Activated CD4-positive, CD25-positive, alpha-beta regulatory T cell treated with anti-CD3 and anti-CD28 coated beads, Interleukin-2, amount 50 U/mL, for 72 hours (primary cell): ENCODE data around the gene ACHE.
"Not testable (repeated sequence)": the region's sequence is repeated elsewhere in the genome, so short reads cannot be mapped to it uniquely, and the experiment has no call there.

Experiments
- DNase-seq: peaks from one replicate; pipeline ENCODE4 v3.0.0; 2021

The ACHE gene

GRCh38 chr7:100895701-100895955, at the start of gene ACHE:
Gene ACHE, minus strand, starts transcription at chr7:100895888. Its CDS starts 1,656 bp downstream, at chr7:100894232.
- peak; percentile 32 for DNase-seq

- DNase-seq = no peak
Observed at GRCh38 chr7:100944138-100944537, 48.5 kb upstream of the ACHE start.

- DNase-seq = no peak
Observed at GRCh38 chr7:100943693-100944092, 48.0 kb upstream of the ACHE start.

GRCh38 chr7:100942045-100942774, 46.5 kb upstream of the ACHE start:
- DNase-seq = no peak

GRCh38 chr7:100936167-100936566, 40.5 kb upstream of the ACHE start:
- DNase-seq = not testable (repeated sequence)

- DNase-seq = not testable (repeated sequence)
Observed at GRCh38 chr7:100935381-100935780, 39.7 kb upstream of the ACHE start.

- no peak for DNase-seq
Observed at GRCh38 chr7:100933734-100934133, 38.0 kb upstream of the ACHE start.

GRCh38 chr7:100929808-100930174, 34.1 kb upstream of the ACHE start:
- DNase-seq = no peak

- DNase-seq = not testable (repeated sequence)
Observed at GRCh38 chr7:100923616-100924015, 27.9 kb upstream of the ACHE start.

- no peak for DNase-seq
Observed at GRCh38 chr7:100921039-100921438, 25.4 kb upstream of the ACHE start.

GRCh38 chr7:100919779-100920437, 24.2 kb upstream of the ACHE start:
- not testable (repeated sequence) for DNase-seq

GRCh38 chr7:100919335-100919734, 23.6 kb upstream of the ACHE start:
- DNase-seq = not testable (repeated sequence)

- no peak for DNase-seq
Observed at GRCh38 chr7:100914879-100915447, 19.3 kb upstream of the ACHE start.

GRCh38 chr7:100914208-100914878, 18.7 kb upstream of the ACHE start:
- DNase-seq = no peak

- DNase-seq = no peak
Observed at GRCh38 chr7:100911484-100911883, 15.8 kb upstream of the ACHE start.

- not testable (repeated sequence) for DNase-seq
Observed at GRCh38 chr7:100910443-100910842, 14.8 kb upstream of the ACHE start.

- DNase-seq = no peak
Observed at GRCh38 chr7:100908512-100908911, 12.8 kb upstream of the ACHE start.

GRCh38 chr7:100902638-100903037, 7.0 kb upstream of the ACHE start:
- no peak for DNase-seq

GRCh38 chr7:100901921-100902332, 6.2 kb upstream of the ACHE start:
- DNase-seq = no peak

- DNase-seq = no peak
Observed at GRCh38 chr7:100900978-100901377, 5.3 kb upstream of the ACHE start.

- DNase-seq = no peak
Observed at GRCh38 chr7:100899432-100899831, 3.7 kb upstream of the ACHE start.

GRCh38 chr7:100897772-100898454, 2.2 kb upstream of the ACHE start:
- no peak for DNase-seq
